22Rv1 (cell line): ENCODE data around the gene FAM83E.

Source experiments
- CTCF ChIP-seq: fragments of 450-650 bp; IDR thresholded peaks from 2 replicates; pipeline ENCODE4 v1.5.1; 2017; ENCODE audit warnings: mild to moderate bottlenecking
- ZFX ChIP-seq: fragments of 450-650 bp; IDR thresholded peaks from 2 replicates; pipeline ENCODE4 v1.6.1; 2017; ENCODE audit warnings: antibody characterized with exemption, borderline replicate concordance

GRCh38 chr19:48635263-48635965, 20.5 kb upstream of the FAM83E start:
- TF ChIP-seq CTCF (no peak; the same call in 1 of the 2 replicates), ZFX (no peak)
